Measurements from ENCODE around the gene RRP1. TPM values are rescaled to one million over a fixed set of nuclear protein-coding genes. Genes with fewer than 3 reads are reported as not detected.
A peak's percentile ranks its signal among the peaks of the same experiment; 100 is the strongest.

Gene RRP1
- total RNA-seq, 1 experiment from 2014 or later = 76.4 TPM

DNA sequence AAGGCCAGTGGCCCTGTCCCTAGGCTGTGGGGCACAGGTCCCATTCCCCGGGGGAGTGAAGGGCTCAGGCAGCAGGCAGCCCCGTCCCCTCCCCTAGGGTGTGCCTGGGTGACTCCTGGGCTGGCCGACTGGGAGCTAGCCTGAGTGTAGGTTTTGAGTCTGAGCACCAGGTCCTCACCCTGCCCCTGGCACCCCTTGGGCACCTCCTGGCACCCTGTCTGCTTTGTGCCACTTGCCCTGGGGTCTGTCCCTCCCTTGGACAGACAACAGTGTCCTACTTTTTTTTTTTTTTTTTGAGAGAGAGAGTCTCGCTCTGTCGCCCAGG, 24.2 kb downstream of the RRP1 start:
- Histone ChIP-seq H3F3A (ENCODE audit: low read length, unreplicated experiment) (no peaks in the 10 kb centered on the region), H3K4me2 (ENCODE audit: low read length) (no peak overlapping the region), H3K4me1 (ENCODE audit: insufficient read depth, low read length) (peaks cover 19% of the 10 kb centered on the region), H3K4me3 (ENCODE audit: low read length) (no peak overlapping the region), H3K27me3 (ENCODE audit: low read length) (no peaks in the 10 kb centered on the region), H3K9me3 (ENCODE audit: low read length) (no peaks in the 10 kb centered on the region), H3K79me2 (ENCODE audit: low read length) (no peaks in the 10 kb centered on the region), H2AFZ (ENCODE audit: low read length) (no peak overlapping the region), H3K9me2 (replicated peaks; ENCODE audit: low read length) (no peaks in the 10 kb centered on the region), H3K27ac (ENCODE audit: low read length) (no peak overlapping the region), H4K20me1 (ENCODE audit: low read length) (no peaks in the 10 kb centered on the region), H3K36me3 (ENCODE audit: low read depth, low read length) (no peaks in the 10 kb centered on the region), H3K9ac (ENCODE audit: low read length) (no peak overlapping the region)
- TF ChIP-seq EZH2phosphoT487 (IDR thresholded peaks at IDR 0.05; ENCODE audit: borderline replicate concordance, low read length) (no peak), EZH2 (IDR thresholded peaks at IDR 0.05; ENCODE audit: low read length, unreplicated experiment) (no peak)
- TF ChIP-seq, protein P1, sequence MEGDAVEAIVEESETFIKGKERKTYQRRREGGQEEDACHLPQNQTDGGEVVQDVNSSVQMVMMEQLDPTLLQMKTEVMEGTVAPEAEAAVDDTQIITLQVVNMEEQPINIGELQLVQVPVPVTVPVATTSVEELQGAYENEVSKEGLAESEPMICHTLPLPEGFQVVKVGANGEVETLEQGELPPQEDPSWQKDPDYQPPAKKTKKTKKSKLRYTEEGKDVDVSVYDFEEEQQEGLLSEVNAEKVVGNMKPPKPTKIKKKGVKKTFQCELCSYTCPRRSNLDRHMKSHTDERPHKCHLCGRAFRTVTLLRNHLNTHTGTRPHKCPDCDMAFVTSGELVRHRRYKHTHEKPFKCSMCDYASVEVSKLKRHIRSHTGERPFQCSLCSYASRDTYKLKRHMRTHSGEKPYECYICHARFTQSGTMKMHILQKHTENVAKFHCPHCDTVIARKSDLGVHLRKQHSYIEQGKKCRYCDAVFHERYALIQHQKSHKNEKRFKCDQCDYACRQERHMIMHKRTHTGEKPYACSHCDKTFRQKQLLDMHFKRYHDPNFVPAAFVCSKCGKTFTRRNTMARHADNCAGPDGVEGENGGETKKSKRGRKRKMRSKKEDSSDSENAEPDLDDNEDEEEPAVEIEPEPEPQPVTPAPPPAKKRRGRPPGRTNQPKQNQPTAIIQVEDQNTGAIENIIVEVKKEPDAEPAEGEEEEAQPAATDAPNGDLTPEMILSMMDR (conservative IDR thresholded peaks at IDR 0.05; ENCODE audit: low read depth, low read length) = no peak
- no TSS peak for BruUV-seq (replicated peaks)
- intact Hi-C loops (cut with micrococcal nuclease) = loop anchor here (5.0 kb wide), 3 partner anchors 54 to 124 kb away; partner anchors contain the start of gene AGPAT3
- DNase-seq = no peak
- POLR2A ChIA-PET (ENCODE audit: unreplicated experiment) = no interaction called here
- no peak for ATAC-seq
- CTCF ChIA-PET = no interaction called here

DNA sequence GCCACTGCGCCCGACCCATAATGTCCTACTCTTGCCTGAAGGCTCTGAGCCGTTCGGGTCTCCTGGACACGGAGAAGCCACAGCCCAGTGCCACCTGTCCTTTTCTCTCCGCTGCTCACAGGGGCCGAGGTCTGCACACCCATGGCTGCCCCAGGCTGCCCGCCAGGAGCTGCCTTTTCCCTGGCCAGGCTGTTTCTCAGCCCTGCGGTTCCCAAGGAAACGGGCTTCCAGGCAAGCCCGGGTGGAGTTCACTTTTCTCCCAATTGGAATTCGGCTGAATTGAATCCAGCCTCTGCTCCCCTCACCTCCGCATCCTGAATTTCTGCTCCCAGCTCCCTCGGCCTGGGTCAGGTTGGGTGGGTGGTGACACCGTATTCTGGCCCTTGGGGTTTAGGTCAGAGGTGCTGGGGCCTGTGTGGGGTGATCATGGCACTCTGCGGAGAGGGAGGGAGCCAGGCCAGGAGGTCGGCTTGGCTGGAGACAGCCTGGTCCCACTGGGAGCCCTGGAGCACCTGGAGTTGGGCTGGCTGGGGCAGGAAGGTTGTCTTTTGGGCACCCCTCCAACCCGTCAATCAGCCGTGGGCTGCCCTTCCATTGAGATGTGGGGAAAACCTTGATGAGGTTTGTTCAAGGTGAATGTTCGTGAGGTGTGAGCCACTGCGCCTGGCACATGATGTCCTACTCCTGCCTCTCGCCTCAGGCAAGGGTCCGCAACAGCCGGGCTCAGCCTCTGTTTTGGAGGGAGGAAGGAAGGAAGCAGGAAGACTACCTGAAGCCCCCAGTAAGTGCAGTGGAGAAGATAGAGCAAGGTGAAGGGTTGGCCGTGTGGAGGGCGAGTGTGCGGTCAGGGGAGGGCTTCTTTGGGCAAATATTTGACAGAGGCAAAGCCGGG, 25.1 kb downstream of the RRP1 start:
- CTCF ChIA-PET = no interaction called here
- no peak overlapping the region for H3K9ac ChIP-seq (ENCODE audit: low read length)
- no peaks in the 10 kb centered on the region for H3F3A ChIP-seq (ENCODE audit: low read length, unreplicated experiment)
- no peaks in the 10 kb centered on the region for H3K9me2 ChIP-seq (replicated peaks; ENCODE audit: low read length)
- H3K4me1 ChIP-seq (ENCODE audit: insufficient read depth, low read length) = peaks cover 19% of the 10 kb centered on the region
- BruUV-seq (replicated peaks) = no TSS peak
- TF ChIP-seq, protein P1 (conservative IDR thresholded peaks at IDR 0.05; ENCODE audit: low read depth, low read length) = no peak
- TF ChIP-seq EZH2phosphoT487 (IDR thresholded peaks at IDR 0.05; ENCODE audit: borderline replicate concordance, low read length) (no peak), EZH2 (IDR thresholded peaks at IDR 0.05; ENCODE audit: low read length, unreplicated experiment) (no peak)
- DNase-seq (no peak), ATAC-seq (no peak)
- POLR2A ChIA-PET (ENCODE audit: unreplicated experiment) = no interaction called here
- intact Hi-C loops (cut with micrococcal nuclease) = loop anchor here (5.0 kb wide), 3 partner anchors 53 to 123 kb away; partner anchors contain the start of gene AGPAT3
- H3K9me3 ChIP-seq (ENCODE audit: low read length) = no peaks in the 10 kb centered on the region
- H3K4me2 ChIP-seq (ENCODE audit: low read length) = peak overlapping the region; percentile 9; the same call in 1 of the 2 replicates
- H3K36me3 ChIP-seq (ENCODE audit: low read depth, low read length) = no peaks in the 10 kb centered on the region
- H3K27ac ChIP-seq (ENCODE audit: low read length) = no peak overlapping the region
- no peaks in the 10 kb centered on the region for H3K79me2 ChIP-seq (ENCODE audit: low read length)
- no peak overlapping the region for H2AFZ ChIP-seq (ENCODE audit: low read length)
- H3K4me3 ChIP-seq (ENCODE audit: low read length) = no peak overlapping the region
- no peaks in the 10 kb centered on the region for H4K20me1 ChIP-seq (ENCODE audit: low read length)
- H3K27me3 ChIP-seq (ENCODE audit: low read length) = no peaks in the 10 kb centered on the region

DNA sequence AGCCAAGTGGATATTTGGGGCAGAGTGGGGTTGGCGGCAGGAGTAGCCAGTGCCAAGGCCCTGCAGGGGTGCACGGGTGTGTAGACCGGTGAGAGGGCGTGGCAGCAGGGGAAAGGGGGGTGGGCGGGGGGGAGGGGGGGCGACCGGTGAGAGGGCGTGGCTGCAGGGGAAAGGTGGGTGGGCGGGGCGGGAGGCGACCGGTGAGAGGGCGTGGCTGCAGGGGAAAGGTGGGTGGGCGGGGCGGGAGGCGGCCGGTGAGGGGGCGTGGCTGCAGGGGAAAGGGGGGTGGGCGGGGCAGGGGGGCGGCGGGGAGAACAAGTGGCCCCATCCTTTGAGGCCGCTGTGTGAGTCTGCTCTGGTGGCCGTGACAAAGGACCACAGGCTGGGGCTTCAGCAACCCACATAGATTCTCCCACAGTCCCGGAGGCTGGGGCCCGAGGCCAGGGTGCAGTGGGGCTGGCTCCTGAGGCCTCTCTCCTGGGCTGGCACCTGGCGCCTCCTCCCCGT, 25.8 kb downstream of the RRP1 start:
- ATAC-seq = no peak
- no peak overlapping the region for H3K27ac ChIP-seq (ENCODE audit: low read length)
- no TSS peak for BruUV-seq (replicated peaks)
- peak overlapping the region; percentile 42; the same call in 1 of the 2 replicates for H3K4me2 ChIP-seq (ENCODE audit: low read length)
- POLR2A ChIA-PET (ENCODE audit: unreplicated experiment) = no interaction called here
- H3F3A ChIP-seq (ENCODE audit: low read length, unreplicated experiment) = no peaks in the 10 kb centered on the region
- H3K36me3 ChIP-seq (ENCODE audit: low read depth, low read length) = no peaks in the 10 kb centered on the region
- no peaks in the 10 kb centered on the region for H3K9me3 ChIP-seq (ENCODE audit: low read length)
- H3K9ac ChIP-seq (ENCODE audit: low read length) = no peak overlapping the region
- no peaks in the 10 kb centered on the region for H3K79me2 ChIP-seq (ENCODE audit: low read length)
- CTCF ChIA-PET = no interaction called here
- H3K4me1 ChIP-seq (ENCODE audit: insufficient read depth, low read length) = peaks cover 19% of the 10 kb centered on the region
- intact Hi-C loops (cut with micrococcal nuclease) = no loop called here
- no peaks in the 10 kb centered on the region for H4K20me1 ChIP-seq (ENCODE audit: low read length)
- H2AFZ ChIP-seq (ENCODE audit: low read length) = no peak overlapping the region
- TF ChIP-seq EZH2phosphoT487 (IDR thresholded peaks at IDR 0.05; ENCODE audit: borderline replicate concordance, low read length) (no peak), EZH2 (IDR thresholded peaks at IDR 0.05; ENCODE audit: low read length, unreplicated experiment) (no peak)
- TF ChIP-seq, protein P1 (conservative IDR thresholded peaks at IDR 0.05; ENCODE audit: low read depth, low read length) = no peak
- no peak overlapping the region for H3K4me3 ChIP-seq (ENCODE audit: low read length)
- H3K27me3 ChIP-seq (ENCODE audit: low read length) = no peaks in the 10 kb centered on the region
- H3K9me2 ChIP-seq (replicated peaks; ENCODE audit: low read length) = no peaks in the 10 kb centered on the region
- no peak for DNase-seq
